Stimulated activated naive CD8-positive, alpha-beta T cell treated with anti-CD3 and anti-CD28 coated beads, Interleukin-15, Interleukin-2, amounts not matched to agents 100 ng/mL and 50 ng/mL, for 24 hours (primary cell): ENCODE measurements around the gene XIRP2.
"Not testable (repeated sequence)": the region's sequence is repeated elsewhere in the genome, so short reads cannot be mapped to it uniquely, and the experiment has no call there.

Source experiments
- H3K27ac Mint-ChIP-seq: one replicate; pipeline ENCODE4 v1.8.0; 2021; ENCODE audit warnings: mild to moderate bottlenecking, mixed read lengths
- H3K27me3 Mint-ChIP-seq: one replicate; pipeline ENCODE4 v1.8.0; 2021; ENCODE audit warnings: mixed read lengths
- H3K36me3 Mint-ChIP-seq: one replicate; pipeline ENCODE4 v1.8.0; 2021; ENCODE audit warnings: low read depth, mixed read lengths
- H3K4me1 Mint-ChIP-seq: one replicate; pipeline ENCODE4 v1.8.0; 2021; ENCODE audit warnings: low read depth, mixed read lengths
- H3K4me3 Mint-ChIP-seq: one replicate; pipeline ENCODE4 v1.8.0; 2021; ENCODE audit warnings: mild to moderate bottlenecking, mixed read lengths
- H3K9me3 Mint-ChIP-seq: one replicate; pipeline ENCODE4 v1.8.0; 2021; ENCODE audit warnings: mixed read lengths

The XIRP2 gene

DNA sequence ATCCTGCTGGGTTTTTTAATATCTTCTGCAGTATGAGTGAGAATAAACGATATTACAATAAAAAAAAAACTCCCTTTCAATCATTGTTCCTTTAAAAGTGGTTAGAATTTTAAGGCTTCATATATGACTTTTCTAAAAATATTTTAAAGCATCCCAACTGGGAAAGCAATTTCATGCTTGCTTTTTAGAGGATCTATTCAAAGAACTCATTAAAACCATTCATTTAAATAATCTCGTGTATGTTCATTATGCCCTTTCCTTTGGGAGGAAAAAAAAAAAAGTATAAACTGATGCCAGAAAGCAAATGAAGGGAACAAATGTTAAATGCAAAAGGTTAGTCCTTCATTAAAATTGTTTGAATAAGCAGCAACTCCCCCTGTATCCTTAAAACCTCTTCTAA lies 81.2 kb downstream of the XIRP2 start:
- H3K4me3 Mint-ChIP-seq, result no peak overlapping the region
- H3K4me1 Mint-ChIP-seq, result no peaks in the 10 kb centered on the region
- no peaks in the 10 kb centered on the region for H3K36me3 Mint-ChIP-seq
- H3K27ac Mint-ChIP-seq, result no peak overlapping the region
- no peaks in the 10 kb centered on the region for H3K27me3 Mint-ChIP-seq
- H3K9me3 Mint-ChIP-seq, result no peaks in the 10 kb centered on the region

DNA sequence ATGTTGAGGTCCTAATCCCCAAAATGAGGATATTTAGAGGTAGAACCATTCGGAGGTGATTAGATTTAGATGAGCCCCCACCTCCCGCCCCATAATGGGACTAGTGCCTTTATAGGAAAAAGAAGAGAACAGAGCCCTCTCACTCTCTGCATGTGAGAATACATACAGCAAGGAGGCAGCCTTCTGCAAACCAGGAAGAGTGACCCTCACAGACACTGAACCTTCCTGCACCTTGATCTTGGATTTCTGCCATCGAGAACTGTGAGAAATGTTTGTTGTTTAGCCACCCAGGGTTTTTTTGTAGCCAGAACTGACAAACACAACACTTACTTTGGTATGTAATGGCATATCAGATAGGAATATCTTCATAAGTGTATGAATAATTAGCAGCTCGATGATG lies 83.7 kb downstream of the XIRP2 start:
- Mint-ChIP-seq H3K36me3 (no peaks in the 10 kb centered on the region), H3K27me3 (no peaks in the 10 kb centered on the region), H3K4me3 (no peak overlapping the region), H3K9me3 (peaks cover 5% of the 10 kb centered on the region), H3K27ac (no peak overlapping the region), H3K4me1 (no peaks in the 10 kb centered on the region)

DNA sequence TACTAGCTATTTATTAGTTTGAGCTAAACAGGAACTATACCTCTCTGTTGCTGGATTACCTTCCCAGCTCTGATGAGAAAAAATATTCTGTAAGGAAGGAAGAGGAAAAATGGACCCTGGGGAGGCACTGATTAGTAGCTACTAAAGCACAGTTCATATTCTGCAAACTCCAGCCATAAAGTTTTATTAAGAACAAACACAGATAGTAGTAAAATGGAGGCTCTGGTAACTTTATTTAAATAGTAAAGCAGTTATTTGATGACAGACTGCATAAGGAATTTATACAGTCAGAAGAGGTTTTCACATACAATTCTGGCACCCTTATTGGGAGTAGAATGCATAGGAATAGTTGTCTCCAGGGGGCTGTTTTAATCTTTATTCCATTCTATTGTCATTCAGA lies 84.1 kb downstream of the XIRP2 start:
- no peaks in the 10 kb centered on the region for H3K36me3 Mint-ChIP-seq
- H3K27ac Mint-ChIP-seq, result no peak overlapping the region
- H3K27me3 Mint-ChIP-seq, result no peaks in the 10 kb centered on the region
- no peak overlapping the region for H3K4me3 Mint-ChIP-seq
- no peaks in the 10 kb centered on the region for H3K4me1 Mint-ChIP-seq
- peaks cover 5% of the 10 kb centered on the region for H3K9me3 Mint-ChIP-seq

DNA sequence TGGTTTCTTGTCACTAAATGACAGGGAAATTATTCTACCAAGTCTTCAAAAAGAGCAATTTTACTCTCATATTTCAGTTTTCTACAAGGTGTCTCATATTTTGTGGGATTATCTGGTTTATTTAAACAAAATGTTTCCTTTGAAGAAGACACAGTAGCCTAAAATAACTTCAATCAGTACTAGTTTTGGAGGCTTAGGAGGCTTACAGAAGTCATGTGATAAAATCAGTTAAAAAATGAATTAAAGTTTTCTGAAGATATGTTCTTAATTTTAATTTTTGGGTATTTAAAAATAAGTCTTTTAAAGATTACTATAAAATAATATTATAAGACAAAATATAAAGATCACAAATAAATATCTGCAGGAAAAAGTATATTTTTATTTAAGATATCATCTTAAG lies 95.9 kb downstream of the XIRP2 start:
- Mint-ChIP-seq H3K27me3 (no peaks in the 10 kb centered on the region), H3K9me3 (peaks cover 14% of the 10 kb centered on the region), H3K4me1 (no peaks in the 10 kb centered on the region), H3K4me3 (no peak overlapping the region), H3K27ac (no peak overlapping the region), H3K36me3 (no peaks in the 10 kb centered on the region)

DNA sequence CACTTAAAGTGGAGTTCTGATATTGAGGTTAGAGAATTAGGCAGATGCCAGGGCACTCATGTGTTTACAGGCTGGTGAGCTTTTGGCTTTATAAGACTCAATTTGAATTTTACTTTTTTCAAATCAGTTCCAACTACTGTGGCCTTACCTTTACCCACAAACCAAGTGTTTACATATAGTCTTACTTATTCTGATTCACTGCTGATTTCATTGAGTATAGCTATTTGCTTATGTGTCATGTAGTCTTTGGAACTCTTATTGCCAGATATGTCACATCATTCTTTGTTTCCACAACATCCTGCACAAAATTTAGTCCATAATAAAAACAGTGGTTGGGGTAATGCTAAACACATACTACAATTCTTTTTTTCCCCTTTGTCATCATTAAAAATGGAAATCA lies 96.5 kb downstream of the XIRP2 start:
- Mint-ChIP-seq H3K36me3 (no peaks in the 10 kb centered on the region), H3K27ac (no peak overlapping the region), H3K4me3 (no peak overlapping the region), H3K27me3 (no peaks in the 10 kb centered on the region), H3K4me1 (no peaks in the 10 kb centered on the region), H3K9me3 (peaks cover 14% of the 10 kb centered on the region)

DNA sequence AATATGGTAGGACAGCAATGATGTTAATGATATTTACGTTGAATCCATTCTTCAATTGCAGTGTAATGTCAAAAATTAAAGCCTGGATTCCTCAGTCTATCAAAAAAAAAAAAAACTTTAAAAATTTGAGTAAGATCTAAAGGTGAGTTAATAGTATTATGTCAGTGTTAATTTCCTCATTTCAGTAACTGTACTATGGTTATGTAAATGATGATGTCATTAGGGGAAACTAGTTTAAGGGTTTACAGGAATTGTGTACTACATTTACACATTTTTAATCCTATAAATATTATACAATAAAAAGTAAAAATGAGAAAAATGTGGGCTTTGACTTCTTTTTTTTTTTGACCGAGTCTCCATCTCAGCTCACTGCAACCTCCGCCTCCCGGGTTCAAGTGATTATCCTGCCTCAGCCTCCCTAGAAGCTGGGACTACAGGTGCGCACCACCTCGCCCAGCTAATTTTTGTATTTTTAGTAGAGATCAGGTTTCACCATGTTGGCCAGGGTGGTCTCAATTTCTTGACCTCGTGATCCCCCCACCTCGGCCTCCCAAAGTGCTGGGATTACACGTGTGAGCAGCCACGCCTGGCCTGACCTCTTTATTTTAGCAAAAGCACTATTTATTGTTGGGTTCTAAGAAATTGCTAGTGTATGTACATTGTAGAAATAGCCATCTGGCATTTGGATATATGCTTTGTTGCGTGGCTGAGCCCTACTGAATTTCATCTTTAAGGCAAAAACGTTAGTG lies 106.5 kb downstream of the XIRP2 start:
- no peaks in the 10 kb centered on the region for H3K36me3 Mint-ChIP-seq
- H3K27me3 Mint-ChIP-seq, result no peaks in the 10 kb centered on the region
- no peaks in the 10 kb centered on the region for H3K4me1 Mint-ChIP-seq
- no peak overlapping the region for H3K27ac Mint-ChIP-seq
- H3K9me3 Mint-ChIP-seq, result no peaks in the 10 kb centered on the region
- no peak overlapping the region for H3K4me3 Mint-ChIP-seq

DNA sequence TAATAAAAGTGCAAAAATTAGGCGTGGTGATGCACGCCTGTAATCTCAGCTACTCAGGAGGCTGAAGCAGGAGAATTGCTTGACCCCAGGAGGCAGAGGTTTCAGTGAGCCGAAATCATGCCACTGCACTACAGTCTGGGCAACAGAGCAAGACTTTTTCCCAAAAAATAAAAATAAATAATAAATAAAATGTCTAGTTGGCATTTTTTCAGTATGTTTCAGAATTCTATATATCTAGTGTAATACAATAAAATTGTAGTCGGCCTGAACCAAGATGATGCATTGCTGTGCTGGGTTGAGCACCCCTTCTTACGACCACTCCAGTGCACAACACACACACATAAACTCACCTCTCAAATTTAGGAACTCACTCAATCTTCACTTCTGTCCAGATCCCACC lies 108.2 kb downstream of the XIRP2 start:
- H3K27me3 Mint-ChIP-seq, result no peaks in the 10 kb centered on the region
- no peaks in the 10 kb centered on the region for H3K4me1 Mint-ChIP-seq
- no peaks in the 10 kb centered on the region for H3K36me3 Mint-ChIP-seq
- no peaks in the 10 kb centered on the region for H3K9me3 Mint-ChIP-seq
- H3K4me3 Mint-ChIP-seq, result no peak overlapping the region
- H3K27ac Mint-ChIP-seq, result no peak overlapping the region

DNA sequence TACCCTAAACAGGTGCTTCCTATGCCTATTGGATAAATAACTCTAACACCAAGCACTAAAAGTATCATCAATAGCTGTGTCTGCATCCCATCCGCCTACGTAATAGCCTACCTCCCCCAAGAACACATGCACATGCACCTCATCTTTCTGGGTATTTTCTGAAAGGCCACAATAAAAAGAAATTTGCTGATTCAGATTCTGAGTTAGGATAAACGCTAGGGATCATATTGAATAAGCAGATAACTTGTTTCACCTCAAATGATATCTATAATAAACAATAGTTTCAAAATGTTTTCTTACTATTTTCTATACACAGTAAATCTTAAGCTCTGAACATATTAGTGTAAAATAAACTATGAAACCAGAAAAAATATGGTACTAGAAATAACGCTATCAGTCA lies 112.9 kb downstream of the XIRP2 start:
- Mint-ChIP-seq H3K4me1 (no peaks in the 10 kb centered on the region), H3K27me3 (no peaks in the 10 kb centered on the region), H3K27ac (no peak overlapping the region), H3K9me3 (no peaks in the 10 kb centered on the region), H3K4me3 (no peak overlapping the region), H3K36me3 (no peaks in the 10 kb centered on the region)

DNA sequence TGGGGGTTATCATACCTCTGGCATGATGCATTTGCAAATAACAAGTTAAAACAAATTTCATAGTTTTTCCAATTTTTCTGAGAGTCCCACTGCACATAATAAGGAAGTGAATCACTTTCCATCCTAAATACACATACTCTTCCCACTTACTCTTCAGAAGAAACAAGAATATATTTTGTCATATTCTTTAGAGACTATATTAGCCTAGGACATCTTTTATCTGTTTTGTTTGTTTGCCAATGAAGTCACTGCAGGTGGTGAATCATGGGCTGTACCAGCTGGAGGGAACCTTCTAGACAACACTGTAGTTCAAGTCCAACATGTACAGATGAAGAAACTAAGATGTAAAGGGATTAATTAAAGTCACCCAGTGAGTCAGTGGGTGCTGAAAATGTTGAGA lies 116.8 kb downstream of the XIRP2 start:
- no peaks in the 10 kb centered on the region for H3K27me3 Mint-ChIP-seq
- H3K36me3 Mint-ChIP-seq, result no peaks in the 10 kb centered on the region
- H3K4me3 Mint-ChIP-seq, result no peak overlapping the region
- no peaks in the 10 kb centered on the region for H3K9me3 Mint-ChIP-seq
- no peak overlapping the region for H3K27ac Mint-ChIP-seq
- no peaks in the 10 kb centered on the region for H3K4me1 Mint-ChIP-seq

DNA sequence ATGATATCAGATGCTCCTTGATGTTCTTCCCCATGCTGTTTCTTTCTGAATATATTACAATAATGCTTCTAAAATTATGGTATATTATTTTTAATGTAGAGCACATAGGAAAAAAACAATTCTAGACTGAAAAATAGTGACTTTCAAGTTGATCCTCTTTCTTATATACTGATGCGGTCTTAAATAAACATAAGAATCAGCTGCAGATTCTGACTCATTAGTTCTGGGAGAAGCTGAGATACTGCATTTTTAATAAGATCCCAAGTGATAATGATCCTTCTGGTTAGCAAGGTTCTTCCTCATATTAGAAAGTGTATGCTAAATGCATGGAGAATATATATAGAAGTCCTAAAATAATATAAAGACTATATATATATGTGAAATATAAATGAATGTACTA lies 124.9 kb downstream of the XIRP2 start:
- no peak overlapping the region for H3K27ac Mint-ChIP-seq
- no peaks in the 10 kb centered on the region for H3K36me3 Mint-ChIP-seq
- H3K4me1 Mint-ChIP-seq, result no peaks in the 10 kb centered on the region
- H3K4me3 Mint-ChIP-seq, result no peak overlapping the region
- H3K27me3 Mint-ChIP-seq, result no peaks in the 10 kb centered on the region
- H3K9me3 Mint-ChIP-seq, result no peaks in the 10 kb centered on the region

DNA sequence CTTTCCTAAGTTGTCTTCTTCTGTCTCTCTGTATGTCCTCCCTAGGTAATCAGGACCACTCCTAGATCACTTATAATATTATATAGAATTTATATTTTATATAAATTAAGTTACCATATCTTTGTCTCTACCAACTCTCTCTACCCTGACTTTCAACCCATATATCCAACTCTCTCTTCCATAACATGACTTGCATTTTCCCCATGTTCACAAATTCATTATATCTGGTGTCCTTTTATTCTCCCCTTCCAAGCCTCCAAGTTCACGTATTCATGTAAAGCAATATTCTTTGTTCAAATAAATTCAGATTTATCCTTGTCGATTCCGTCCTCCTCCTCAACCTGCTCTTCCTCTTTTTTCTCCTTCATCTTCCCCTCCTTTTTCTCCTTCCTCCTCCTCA lies 127.5 kb downstream of the XIRP2 start:
- Mint-ChIP-seq H3K27ac (no peak overlapping the region), H3K9me3 (no peaks in the 10 kb centered on the region), H3K4me1 (no peaks in the 10 kb centered on the region), H3K36me3 (no peaks in the 10 kb centered on the region), H3K27me3 (no peaks in the 10 kb centered on the region), H3K4me3 (no peak overlapping the region)

DNA sequence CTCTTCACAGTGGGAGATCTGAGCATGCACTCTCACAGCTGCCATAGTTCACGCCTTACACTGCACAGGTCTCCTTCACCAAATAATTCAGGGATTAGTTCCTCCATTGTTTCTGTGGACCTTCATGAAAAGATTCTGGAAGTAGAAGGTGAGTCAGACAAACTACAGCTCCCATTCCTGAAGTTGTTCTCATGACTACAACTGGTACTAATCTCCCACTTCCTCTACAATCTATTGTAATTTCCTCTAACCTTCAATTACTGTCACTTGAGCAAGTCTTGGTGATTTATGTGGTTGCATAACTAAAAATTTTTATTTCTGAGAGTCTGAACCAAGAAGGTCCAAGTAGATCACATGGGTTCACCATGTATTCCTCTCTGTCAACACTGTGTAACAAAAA lies 128.7 kb downstream of the XIRP2 start:
- Mint-ChIP-seq H3K4me1 (no peaks in the 10 kb centered on the region), H3K27me3 (no peaks in the 10 kb centered on the region), H3K36me3 (no peaks in the 10 kb centered on the region), H3K4me3 (no peak overlapping the region), H3K9me3 (no peaks in the 10 kb centered on the region), H3K27ac (no peak overlapping the region)

DNA sequence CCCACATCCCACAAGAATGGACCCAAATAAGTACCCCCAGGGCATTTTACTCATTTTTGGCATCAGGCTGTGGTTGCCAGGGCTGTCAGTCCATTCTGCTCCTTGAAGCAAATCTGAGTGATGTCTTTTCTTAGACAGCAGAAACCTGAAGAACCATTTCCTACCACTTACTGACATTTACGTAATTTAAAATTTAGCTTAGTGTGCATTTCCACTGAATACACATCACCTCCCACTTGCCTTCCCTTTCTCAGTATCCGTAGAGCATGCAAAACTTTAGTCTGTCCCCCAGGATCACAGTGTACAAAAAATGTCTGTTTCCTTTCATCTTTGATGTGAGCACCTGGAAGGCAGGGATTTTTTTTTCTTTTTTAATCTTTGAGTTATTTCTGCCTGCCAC lies 130.3 kb downstream of the XIRP2 start:
- Mint-ChIP-seq H3K9me3 (no peaks in the 10 kb centered on the region), H3K4me3 (no peak overlapping the region), H3K27ac (no peak overlapping the region), H3K4me1 (no peaks in the 10 kb centered on the region), H3K36me3 (no peaks in the 10 kb centered on the region), H3K27me3 (no peaks in the 10 kb centered on the region)

DNA sequence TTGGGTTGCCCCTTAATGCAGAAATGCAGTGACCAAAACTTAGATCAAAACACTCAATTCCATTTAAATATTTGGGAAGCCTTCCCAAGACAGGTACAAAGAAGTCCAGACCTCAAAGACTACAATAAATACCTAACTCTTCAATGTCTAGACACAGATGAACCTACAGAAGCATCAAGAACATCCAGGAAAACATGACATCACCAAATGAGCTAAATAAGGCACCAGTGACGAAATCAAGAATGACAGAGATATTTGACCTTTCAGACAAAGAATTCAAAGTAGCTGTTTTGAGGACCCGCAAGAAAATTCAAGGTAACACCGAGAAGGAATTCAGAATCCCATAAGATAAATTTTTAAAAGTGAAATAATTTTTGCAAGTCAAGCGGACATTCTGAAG lies 140.2 kb downstream of the XIRP2 start:
- peaks cover 26% of the 10 kb centered on the region for H3K9me3 Mint-ChIP-seq
- no peak overlapping the region for H3K4me3 Mint-ChIP-seq
- no peaks in the 10 kb centered on the region for H3K27me3 Mint-ChIP-seq
- H3K4me1 Mint-ChIP-seq, result no peaks in the 10 kb centered on the region
- no peak overlapping the region for H3K27ac Mint-ChIP-seq
- H3K36me3 Mint-ChIP-seq, result no peaks in the 10 kb centered on the region

DNA sequence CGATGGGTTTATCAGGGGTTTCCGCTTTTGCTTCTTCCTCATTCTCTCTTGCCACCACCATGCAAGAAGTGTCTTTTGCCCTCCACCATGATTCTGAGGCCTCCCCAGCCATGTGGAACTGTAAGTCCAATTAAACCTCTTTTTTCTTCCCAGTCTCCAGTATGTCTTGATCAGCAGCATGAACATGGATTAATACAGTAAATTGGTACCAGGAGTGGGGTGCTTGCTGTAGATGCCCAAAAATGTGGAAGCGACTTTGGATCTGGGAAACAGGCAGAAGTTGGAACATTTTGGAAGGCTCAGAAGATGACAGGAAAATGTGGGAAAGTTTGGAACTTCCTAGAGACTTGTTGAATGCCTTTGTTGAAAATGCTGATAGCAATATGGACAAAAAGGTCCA lies 146.7 kb downstream of the XIRP2 start:
- not testable (repeated sequence) for H3K4me3 Mint-ChIP-seq, H3K36me3 Mint-ChIP-seq, H3K27ac Mint-ChIP-seq, H3K27me3 Mint-ChIP-seq, H3K4me1 Mint-ChIP-seq
- peaks cover 30% of the 10 kb centered on the region for H3K9me3 Mint-ChIP-seq

DNA sequence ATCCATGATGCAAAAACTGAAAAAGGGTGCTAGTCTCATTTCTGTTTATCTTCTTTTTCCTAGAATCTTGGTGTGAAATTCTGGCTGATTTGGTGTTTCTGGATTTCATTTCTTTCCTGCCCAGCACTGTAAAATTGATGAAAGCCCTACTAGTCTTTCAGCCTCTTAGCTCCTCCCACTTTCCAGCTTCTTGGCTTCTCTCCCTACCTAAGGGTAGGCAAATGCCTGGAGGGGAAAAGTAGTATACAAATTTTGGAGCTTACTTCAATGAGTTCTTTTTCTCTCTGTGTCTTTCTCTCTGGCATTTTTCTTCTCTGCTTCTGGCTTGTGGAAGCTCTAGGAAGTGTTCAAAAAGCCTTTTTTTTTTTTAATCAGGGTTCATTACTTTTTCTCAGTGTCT lies 160.5 kb downstream of the XIRP2 start:
- no peak overlapping the region for H3K4me3 Mint-ChIP-seq
- no peaks in the 10 kb centered on the region for H3K36me3 Mint-ChIP-seq
- H3K9me3 Mint-ChIP-seq, result no peaks in the 10 kb centered on the region

More for the DNA sequence above, 160.5 kb downstream of the XIRP2 start:
- Mint-ChIP-seq H3K27me3 (no peaks in the 10 kb centered on the region), H3K4me1 (no peaks in the 10 kb centered on the region), H3K27ac (no peak overlapping the region)
